Dedifferentiated amniotic fluid mesenchymal stem cell (primary cell): ENCODE data around the gene PGAM2.

Experiments used
- DNase-seq: peaks from one replicate; pipeline ENCODE4 v3.0.0-alpha.2; 2016; ENCODE audit errors: extremely low spot score

The PGAM2 gene

GRCh38 chr7:44103923-44104859 is 38.8 kb upstream of the PGAM2 start, which contains the start of gene AEBP1:
TSS of gene AEBP1 (plus strand) at chr7:44104345. CDS start at chr7:44104666, 321 bp downstream.
- DNase-seq: no peak

DNA sequence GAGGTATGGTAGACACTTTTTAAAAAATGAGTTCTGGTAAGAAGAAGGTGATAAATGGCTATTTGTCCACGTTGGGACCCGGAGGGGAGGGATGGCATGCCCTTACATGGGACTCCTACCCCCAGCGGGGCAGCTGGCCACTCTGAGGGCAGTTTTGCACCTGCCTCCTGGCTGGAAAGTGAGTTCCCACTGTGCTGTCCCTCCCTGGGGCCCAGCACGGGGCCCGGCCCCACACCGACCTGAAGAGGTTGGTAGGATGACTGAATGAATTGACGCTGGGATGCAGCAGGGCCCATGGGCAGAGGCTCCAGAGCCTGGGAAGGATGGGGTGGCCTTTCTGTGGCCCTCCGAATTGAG is 38.2 kb upstream of the PGAM2 start:
- DNase-seq: no peak

DNA sequence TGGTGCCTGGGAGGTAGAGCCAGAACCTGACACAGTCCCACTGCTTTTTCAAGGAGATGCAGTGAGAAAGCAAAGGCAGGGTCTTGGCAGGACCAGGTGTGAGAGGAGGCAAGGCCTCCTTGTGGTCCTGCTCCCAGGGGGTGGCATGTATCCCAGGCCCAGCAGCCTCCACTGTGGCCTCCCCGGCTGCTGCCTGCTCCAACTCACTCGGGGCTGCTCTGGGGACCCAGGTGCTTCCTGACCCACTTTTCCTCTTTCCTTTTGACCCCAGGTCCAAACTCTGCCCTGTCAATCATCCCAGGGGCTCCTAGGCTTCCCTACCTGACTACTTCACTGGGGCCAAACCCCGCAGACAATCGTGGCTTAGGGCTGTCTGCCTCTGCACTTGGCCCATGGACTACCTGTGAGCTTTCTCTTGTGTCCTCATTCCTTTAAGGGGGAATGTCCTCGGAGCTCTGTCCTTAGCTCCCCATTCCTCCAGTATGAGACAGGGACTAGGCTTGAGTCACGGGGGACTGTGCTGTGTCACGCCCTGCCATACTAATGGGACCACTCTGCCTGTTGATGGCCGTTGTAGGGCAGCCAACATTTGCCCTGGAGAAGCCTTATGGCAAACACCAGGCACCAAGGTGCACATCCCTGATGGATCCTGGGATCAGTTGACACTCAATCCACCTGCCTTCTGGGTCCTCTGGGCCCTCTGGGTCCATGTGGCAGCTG is 37.6 kb upstream of the PGAM2 start:
- DNase-seq: no peak

DNA sequence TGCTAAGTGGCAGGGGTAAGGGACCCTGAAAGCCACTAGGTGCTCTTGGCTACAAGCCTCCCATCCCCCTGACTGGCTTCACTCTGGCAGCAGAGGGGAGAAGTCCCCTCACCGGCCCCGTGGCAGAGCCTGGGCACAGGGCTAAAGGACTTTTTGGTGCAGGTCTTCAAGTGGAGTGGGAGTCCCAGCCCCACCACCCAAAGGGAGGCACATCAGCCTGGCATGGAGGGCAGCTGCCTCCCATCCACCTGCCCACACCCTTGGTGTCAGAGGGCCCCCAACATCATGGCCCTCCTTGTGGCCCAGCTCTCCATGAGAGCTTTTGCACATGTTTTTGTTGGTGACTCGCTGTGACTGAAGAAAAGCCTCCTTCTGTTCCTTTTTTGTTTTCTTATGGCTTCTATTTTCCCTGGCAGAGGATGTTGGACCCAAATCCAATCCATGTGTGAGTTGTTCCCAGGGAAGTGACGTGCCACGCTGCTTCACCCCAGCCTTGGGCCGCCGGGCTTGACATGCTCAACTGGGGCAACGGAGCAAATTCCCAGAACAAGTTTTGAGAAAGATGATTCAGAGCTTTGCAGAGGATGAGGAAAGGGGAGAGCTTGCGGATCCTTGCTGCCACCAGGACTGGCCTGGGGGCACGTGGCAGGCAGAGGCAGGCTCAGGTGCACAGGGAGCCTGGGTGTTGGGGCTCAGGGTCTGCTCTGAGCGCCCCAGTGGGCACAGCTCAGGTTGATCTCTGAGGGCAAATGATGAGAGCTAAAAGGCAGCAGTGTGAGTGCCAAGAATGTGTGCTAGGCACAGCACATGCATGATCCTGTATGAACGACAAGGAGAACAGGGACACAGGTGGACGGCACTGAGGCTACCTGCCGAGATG is 36.8 kb upstream of the PGAM2 start:
- peak; percentile 60 for DNase-seq

- no peak for DNase-seq
Observed at GRCh38 chr7:44101303-44101965, 36.1 kb upstream of the PGAM2 start.

DNA sequence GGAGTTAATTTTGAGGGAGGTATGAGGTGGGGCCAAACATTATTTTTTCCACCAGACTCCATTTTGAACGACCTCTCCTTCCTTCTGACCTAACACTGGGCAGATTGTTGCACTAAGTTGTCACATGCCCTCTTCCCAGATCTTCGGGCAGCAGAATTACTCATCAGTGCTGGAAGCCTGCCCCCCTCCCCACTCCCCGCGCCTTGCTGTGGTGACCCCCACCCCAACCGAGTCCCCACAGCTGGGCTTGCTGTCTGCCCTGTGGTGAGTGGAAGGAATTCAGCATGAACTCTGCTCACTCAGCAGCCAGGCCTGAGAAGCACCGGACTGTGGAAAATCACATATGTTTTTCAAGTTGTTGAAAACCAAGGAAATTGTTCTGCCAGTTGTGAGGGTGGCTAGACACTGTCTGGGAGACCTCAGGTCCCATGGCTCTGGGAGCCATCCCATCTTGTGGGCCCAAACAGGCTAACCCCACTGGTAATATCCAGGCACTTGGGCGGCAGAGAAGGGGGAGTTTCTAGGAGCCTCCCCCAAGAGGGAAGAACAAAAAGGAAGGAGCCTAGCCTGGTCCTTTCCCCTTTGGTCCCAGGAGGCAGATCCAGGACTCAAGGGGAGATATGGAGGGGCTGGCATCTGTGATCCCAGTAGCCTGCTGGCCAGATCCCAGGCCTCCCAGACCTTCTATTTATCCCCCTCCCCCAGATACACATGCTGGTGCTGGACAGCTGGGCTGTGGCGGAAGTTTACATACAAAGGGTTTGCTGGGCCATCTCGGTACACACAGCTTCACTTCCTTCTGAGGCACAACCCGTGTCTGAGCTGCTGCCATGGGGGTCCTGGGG is 35.3 kb upstream of the PGAM2 start:
- peak; percentile 55 for DNase-seq

DNA sequence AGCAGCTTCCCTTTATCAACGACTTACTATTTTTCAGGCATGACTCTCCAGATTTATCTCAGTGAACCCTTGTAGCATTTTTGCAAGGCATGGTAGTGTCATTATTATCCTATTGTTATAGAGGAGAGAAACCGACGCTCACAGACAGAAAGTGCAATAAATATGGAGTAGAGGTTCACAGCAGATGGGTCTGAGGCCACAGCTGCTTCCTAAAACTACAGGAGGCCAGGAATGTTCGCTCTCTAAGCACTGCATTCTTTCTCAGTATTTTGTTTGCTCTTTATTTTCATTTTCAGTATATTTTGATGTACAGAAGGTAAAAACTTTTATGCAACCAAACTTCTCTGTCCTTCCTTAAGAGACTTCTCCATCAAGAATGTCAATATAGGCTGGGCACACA is 34.3 kb upstream of the PGAM2 start:
- no peak for DNase-seq

GRCh38 chr7:44098092-44099068 is 33.0 kb upstream of the PGAM2 start:
- no peak for DNase-seq

DNA sequence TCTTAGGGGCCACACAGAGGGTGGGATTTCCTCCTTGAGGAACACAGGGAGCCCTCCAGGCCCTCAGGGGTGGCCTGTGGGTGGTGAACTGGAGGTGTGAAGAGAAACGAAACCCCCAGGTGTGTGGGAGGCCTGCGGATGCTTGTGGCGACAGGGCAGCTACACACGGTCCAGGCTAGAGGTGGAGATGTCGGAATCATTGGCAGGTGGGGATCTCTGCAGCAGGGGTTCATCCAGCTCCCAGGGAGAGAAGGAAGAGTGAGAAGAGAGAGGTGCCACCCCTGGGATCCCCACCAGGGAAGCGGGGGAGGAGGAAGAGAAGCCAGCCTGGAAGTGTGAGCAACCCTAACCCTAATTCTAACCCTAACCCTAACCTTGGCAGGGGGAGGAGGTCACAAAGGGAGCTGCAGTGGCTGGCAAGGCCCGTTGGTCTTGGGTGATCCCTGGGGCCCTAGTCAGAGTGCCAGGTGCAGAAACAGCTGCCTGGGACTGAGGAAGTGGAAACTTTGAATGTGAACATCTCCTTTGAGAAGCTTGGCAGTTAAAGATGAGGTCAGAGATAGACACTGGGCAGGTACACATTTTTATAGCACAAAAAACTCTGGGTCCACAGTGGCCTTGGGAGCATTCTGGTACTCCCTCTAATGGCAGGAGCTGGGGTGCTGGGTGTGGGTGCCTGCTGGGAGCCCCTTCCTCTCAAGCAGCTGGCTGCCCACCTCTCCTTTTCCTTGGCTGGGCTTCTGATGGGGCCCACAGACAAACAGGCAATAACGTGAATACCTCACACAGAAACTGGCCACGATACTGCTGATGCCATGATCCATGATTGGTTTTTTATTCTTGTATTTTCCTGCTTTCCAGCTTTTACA is 31.9 kb upstream of the PGAM2 start:
- DNase-seq: no peak

DNA sequence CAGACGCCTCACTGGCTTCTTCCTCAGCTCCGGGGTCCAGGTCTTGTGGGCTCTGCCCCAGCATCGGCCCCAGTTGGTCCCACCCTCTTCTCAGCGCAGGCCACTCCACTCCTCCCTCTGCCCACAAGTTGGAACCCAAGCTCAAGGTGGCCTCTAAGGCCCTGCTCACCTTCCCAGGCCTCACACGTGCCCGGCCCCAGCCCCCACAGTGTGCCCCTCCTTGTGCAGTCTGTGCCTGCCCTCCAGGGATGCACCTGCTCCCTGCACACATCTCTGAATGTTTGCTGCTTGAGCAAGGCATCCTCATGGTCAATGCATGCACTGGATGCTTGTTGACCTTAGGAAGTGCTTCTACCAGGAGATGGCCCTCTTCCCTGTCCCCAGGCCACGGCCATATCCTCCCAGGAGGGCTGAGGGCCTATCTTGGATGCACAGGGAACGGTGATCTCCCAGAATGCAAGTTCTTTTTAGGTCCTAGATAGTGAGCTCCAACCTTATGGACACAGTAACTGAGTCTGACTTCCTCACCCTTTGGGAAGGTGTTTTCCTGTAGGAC is 31.0 kb upstream of the PGAM2 start:
- no peak for DNase-seq

DNA sequence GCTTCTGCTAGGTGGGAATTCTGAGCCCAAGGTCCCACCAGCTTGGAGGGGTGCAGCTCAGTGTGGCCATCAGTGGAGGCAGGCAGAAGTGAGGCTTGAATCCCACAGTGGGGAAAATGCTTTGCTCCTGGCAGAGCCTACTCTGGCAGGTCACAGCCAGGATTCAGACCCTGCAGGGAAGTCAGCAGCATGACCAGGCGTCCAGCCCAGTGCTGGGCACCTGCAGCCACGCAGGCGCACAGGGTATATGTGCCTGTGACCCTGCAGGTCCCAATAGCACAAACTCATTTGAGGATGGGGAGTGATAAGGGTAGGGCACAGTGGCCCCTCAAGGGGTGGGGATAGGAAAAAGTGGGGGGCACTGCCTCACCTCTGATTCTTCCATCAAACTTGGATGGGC is 30.4 kb upstream of the PGAM2 start:
- no peak for DNase-seq

GRCh38 chr7:44094883-44095592 is 29.7 kb upstream of the PGAM2 start:
- no peak for DNase-seq

GRCh38 chr7:44094365-44094764 is 29.0 kb upstream of the PGAM2 start:
- DNase-seq: no peak

- DNase-seq: no peak
Observed at GRCh38 chr7:44093102-44093641, 27.8 kb upstream of the PGAM2 start.

DNA sequence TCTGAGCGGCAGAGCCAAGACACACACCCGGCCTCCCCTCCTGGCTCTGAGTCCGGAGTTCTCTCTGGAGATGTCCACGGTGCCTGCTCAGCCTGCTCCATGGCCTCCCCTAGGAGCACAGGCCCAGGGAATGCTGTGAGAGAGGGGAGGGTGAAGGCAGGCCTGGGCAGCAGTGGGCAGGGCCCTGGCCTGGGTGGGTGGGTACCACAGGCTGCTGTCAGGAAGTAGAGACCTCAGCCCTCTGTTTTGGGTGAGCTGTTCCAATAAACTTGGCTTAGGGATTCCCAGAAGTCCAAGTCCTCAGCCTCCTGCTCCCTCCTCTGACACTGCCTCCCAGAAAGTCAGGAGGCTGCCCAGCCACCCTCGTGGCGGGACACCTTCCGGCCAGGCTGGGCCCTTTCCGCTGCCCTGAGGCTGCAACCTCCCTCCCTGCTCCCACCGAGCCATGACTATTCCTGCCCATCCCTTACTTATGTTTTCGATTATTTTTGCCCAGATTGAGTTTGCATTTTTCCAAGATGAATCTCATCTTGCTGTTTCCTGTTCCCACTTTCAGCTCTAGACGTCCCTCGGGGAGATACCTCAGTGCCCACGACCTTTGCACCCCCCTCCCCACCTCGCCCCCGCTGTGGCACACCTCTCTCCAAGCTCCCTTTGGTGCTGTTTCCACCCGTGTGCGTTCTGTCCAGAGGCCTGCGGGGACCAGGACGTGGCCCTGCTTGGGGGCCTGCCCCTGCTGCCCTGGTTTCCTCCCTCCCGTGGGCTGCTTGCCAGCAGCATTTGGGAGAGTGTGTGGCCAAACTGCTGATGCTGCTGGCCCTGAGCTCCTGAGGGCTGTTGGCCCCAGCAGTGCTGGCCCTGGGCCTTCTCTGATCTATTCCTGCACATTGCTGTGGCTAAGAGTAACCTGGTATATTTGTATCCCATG is 22.8 kb upstream of the PGAM2 start:
- peak; percentile 80 for DNase-seq

DNA sequence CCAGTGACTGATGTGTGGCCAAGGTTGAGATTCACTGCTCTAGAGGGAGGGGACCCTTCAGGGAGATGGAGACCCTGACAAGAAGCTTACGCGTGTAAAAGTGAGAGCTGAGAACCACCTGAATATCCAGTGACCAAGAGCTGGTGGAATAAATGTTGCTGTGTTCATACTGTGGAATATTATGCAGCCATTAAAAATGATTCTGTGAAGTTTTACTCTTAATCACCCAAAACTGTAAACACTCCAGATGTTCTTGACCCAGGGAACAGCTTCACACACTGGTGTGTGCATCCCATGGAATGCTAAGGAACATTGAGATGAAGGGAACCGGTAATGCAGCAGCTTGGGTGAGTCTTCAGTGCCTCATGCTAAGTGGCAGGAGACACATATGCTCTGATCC is 21.3 kb upstream of the PGAM2 start:
- no peak for DNase-seq
